DMS 273 (cell line): ENCODE results near the gene GJB2.

Experiments used
- DNase-seq: peaks from one replicate; lab custom pipeline; 2025; ENCODE audit not compliant: unreplicated experiment; lab: John Stamatoyannopoulos, UW

GJB2 gene

GRCh38 chr13:20192836-20193161 is at the start of gene GJB2:
TSS of gene GJB2 (minus strand) at chr13:20192938. CDS start at chr13:20189581, 3,357 bp downstream.
- DNase-seq, result peak; percentile 15

- DNase-seq, result no peak
Observed at GRCh38 chr13:20241593-20241992, 48.9 kb upstream of the GJB2 start.

GRCh38 chr13:20239748-20240147 is 47.0 kb upstream of the GJB2 start:
- no peak for DNase-seq

- DNase-seq, result no peak
Observed at GRCh38 chr13:20232556-20233277, 40.0 kb upstream of the GJB2 start.

GRCh38 chr13:20231839-20232555 is 39.3 kb upstream of the GJB2 start, which contains the start of gene GJB6:
TSS of gene GJB6 (minus strand) at chr13:20232319. CDS start at chr13:20223480, 8,839 bp downstream.
- peak; percentile 36 for DNase-seq

GRCh38 chr13:20230913-20231838 is 38.4 kb upstream of the GJB2 start:
- no peak for DNase-seq

GRCh38 chr13:20227730-20228129 is 35.0 kb upstream of the GJB2 start:
- no peak for DNase-seq

- DNase-seq, result no peak
Observed at GRCh38 chr13:20227288-20227687, 34.5 kb upstream of the GJB2 start.

GRCh38 chr13:20222553-20222952 is 29.8 kb upstream of the GJB2 start:
- DNase-seq, result no peak

GRCh38 chr13:20221772-20222171 is 29.0 kb upstream of the GJB2 start:
- no peak for DNase-seq

- no peak for DNase-seq
Observed at GRCh38 chr13:20219577-20219976, 26.8 kb upstream of the GJB2 start.

- DNase-seq, result no peak
Observed at GRCh38 chr13:20217168-20217567, 24.4 kb upstream of the GJB2 start.

- no peak for DNase-seq
Observed at GRCh38 chr13:20209948-20210347, 17.2 kb upstream of the GJB2 start.

- no peak for DNase-seq
Observed at GRCh38 chr13:20206698-20207235, 14.0 kb upstream of the GJB2 start.

- no peak for DNase-seq
Observed at GRCh38 chr13:20206065-20206697, 13.4 kb upstream of the GJB2 start.

- DNase-seq, result no peak
Observed at GRCh38 chr13:20198781-20199180, 6.0 kb upstream of the GJB2 start.

GRCh38 chr13:20197361-20197834 is 4.7 kb upstream of the GJB2 start:
- DNase-seq, result peak; percentile 53

GRCh38 chr13:20195801-20196200 is 3.1 kb upstream of the GJB2 start:
- DNase-seq, result no peak

- DNase-seq, result no peak
Observed at GRCh38 chr13:20193907-20194631, 1.3 kb upstream of the GJB2 start.
